ENCODE measurements around the gene NCOA3. TPM values are rescaled to one million over a fixed set of nuclear protein-coding genes. Genes with fewer than 3 reads are reported as not detected.

NCOA3 gene
- total and polyA plus RNA-seq, 10 of the 15 experiments (the other 5 are each of a cell fraction or from before 2014, with no cell fraction given) = 16.9 to 96.2 (median 73.6) TPM

DNA sequence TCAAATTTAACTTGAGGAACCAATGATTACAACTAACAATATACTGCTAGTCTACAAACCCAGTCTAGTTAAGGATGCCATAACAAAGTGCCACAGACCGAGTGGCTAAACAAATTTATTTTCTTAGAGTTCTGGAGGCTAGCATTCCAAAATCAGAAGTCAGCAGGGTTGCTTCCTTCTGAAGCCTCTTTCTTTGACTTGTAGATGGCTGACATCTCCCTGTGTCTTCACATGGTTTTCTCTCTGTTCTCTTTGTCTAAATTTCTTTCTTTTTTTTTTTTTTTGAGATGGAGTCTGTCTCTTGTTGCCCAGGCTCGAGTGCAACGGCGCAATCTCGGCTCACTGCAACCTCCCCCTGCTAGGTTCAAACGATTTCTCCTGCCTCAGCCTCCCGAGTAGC lies 56.1 kb downstream of the NCOA3 start:
- H3K27ac ChIP-seq (ENCODE audit: control insufficient read depth, insufficient read depth) = no peak overlapping the region
- no peak for DNase-seq (ENCODE audit: low read depth, low spot score)
- TF ChIP-seq ZNF217 (IDR thresholded peaks at IDR 0.05) = no peak
- peak; percentile 21; the same call in 1 of the 2 replicates for TF ChIP-seq NFXL1 (IDR thresholded peaks at IDR 0.05; ENCODE audit: borderline replicate concordance)
- TF ChIP-seq ZZZ3 (IDR thresholded peaks at IDR 0.05; ENCODE audit: control insufficient read depth, insufficient read length, low read depth) = no peak
- no peak for TF ChIP-seq RBBP5 (conservative IDR thresholded peaks at IDR 0.05)
- TF ChIP-seq ESRRA (IDR thresholded peaks at IDR 0.05; ENCODE audit: low read length) = no peak
- TF ChIP-seq, protein P1, sequence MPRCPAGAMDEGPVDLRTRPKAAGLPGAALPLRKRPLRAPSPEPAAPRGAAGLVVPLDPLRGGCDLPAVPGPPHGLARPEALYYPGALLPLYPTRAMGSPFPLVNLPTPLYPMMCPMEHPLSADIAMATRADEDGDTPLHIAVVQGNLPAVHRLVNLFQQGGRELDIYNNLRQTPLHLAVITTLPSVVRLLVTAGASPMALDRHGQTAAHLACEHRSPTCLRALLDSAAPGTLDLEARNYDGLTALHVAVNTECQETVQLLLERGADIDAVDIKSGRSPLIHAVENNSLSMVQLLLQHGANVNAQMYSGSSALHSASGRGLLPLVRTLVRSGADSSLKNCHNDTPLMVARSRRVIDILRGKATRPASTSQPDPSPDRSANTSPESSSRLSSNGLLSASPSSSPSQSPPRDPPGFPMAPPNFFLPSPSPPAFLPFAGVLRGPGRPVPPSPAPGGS (IDR thresholded peaks at IDR 0.05; ENCODE audit: borderline replicate concordance, insufficient read depth, low read depth, low read length, poor library complexity, severe bottlenecking) = no peak
- TF ChIP-seq, protein P2, sequence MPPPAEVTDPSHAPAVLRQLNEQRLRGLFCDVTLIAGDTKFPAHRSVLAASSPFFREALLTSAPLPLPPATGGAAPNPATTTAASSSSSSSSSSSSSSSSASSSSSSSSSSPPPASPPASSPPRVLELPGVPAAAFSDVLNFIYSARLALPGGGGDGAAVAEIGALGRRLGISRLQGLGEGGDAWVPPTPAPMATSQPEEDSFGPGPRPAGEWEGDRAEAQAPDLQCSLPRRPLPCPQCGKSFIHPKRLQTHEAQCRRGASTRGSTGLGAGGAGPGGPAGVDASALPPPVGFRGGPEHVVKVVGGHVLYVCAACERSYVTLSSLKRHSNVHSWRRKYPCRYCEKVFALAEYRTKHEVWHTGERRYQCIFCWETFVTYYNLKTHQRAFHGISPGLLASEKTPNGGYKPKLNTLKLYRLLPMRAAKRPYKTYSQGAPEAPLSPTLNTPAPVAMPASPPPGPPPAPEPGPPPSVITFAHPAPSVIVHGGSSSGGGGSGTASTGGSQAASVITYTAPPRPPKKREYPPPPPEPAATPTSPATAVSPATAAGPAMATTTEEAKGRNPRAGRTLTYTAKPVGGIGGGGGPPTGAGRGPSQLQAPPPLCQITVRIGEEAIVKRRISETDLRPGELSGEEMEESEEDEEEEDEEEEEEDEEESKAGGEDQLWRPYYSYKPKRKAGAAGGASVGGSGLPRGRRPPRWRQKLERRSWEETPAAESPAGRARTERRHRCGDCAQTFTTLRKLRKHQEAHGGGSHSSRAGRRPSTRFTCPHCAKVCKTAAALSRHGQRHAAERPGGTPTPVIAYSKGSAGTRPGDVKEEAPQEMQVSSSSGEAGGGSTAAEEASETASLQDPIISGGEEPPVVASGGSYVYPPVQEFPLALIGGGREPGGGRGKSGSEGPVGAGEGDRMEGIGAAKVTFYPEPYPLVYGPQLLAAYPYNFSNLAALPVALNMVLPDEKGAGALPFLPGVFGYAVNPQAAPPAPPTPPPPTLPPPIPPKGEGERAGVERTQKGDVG (CRISPR knock-in tag; IDR thresholded peaks at IDR 0.05) = no peak
- TF ChIP-seq RAD21 (IDR thresholded peaks at IDR 0.05; ENCODE audit: insufficient read depth, low read depth, low read length) = no peak
- TF ChIP-seq IKZF2 (IDR thresholded peaks at IDR 0.05) = no peak
- no peak overlapping the region for H2AFZ ChIP-seq (ENCODE audit: control insufficient read depth, low read depth, low read length)
- H3K9me3 ChIP-seq (replicated peaks; ENCODE audit: control insufficient read depth, insufficient read depth, low read length) = peaks cover 4% of the 10 kb centered on the region; the same call in 1 of the 3 replicates
- ChIA-PET CTCF (no interaction called here), RAD21 (ENCODE audit: unreplicated experiment) (interaction anchor here (0.7 kb wide), 1 partner anchor 19 kb away, joined by 3 read pairs; no protein-coding TSS in a partner anchor), POLR2A (no interaction called here), SMC1A (ENCODE audit: uncharacterized antibody, unreplicated experiment) (no interaction called here)
- H4K20me1 ChIP-seq (ENCODE audit: control insufficient read depth, insufficient read depth) = no peaks in the 10 kb centered on the region; the same call in 1 of the 2 replicates
- H3K36me3 ChIP-seq (ENCODE audit: control insufficient read depth in 2 of 2, insufficient read depth in 2 of 2, low read length in 1 of 2) = peaks cover 2 to 8% of the 10 kb centered on the region in 2 experiments
- intact Hi-C loops (cut with micrococcal nuclease; ENCODE audit: unreplicated experiment) = no loop called here
- H3K4me3 ChIP-seq = no peak overlapping the region
- no peak overlapping the region for H3K9ac ChIP-seq (ENCODE audit: control insufficient read depth, insufficient read depth, low read length)
- WGBS (ENCODE audit: insufficient coverage, insufficient replicate concordance, low lambda C conversion rate, missing lambda C conversion rate) = 81% methylated on average over 3 of the region's 7 CpGs
- peaks cover 11% of the 10 kb centered on the region; the same call in 1 of the 2 replicates for H3K4me1 ChIP-seq (ENCODE audit: control insufficient read depth, insufficient read depth, low read length)
- no peak for ATAC-seq
- in situ Hi-C loops (cut with MboI) = no loop called here
- peaks cover 76% of the 10 kb centered on the region for H3K79me2 ChIP-seq (ENCODE audit: control insufficient read depth, insufficient read depth, low read length)
- no peak overlapping the region for H3K4me2 ChIP-seq (ENCODE audit: control insufficient read depth, insufficient read depth)
- no peak for FAIRE-seq
- H3K27me3 ChIP-seq (replicated peaks in 1 of 2; ENCODE audit: control insufficient read depth in 2 of 2, insufficient read depth in 2 of 2, low read length in 1 of 2) = no peaks in the 10 kb centered on the region
- no TSS peak for BruUV-seq (replicated peaks)

Measured in GM12878 (cell line).